ENCODE measurements around the gene PHF13. TPM values are rescaled to one million over a fixed set of nuclear protein-coding genes. Genes with fewer than 3 reads are reported as not detected.

PHF13 gene
- total and polyA plus RNA-seq, 2 experiments from 2014 or later = 11.6 to 21.3 TPM

- peaks cover 15% of the 10 kb centered on the region for H3F3A ChIP-seq (ENCODE audit: insufficient read depth)
- no peak for DNase-seq
- no peak overlapping the region for H3K27ac ChIP-seq
- no peak overlapping the region for H3K4me3 ChIP-seq
- H2AFZ ChIP-seq = no peak overlapping the region
- WGBS, 2 experiments (ENCODE audit: low coverage in 1 of 2, low lambda C conversion rate in 2 of 2, missing lambda C conversion rate in 2 of 2) = 72 to 79% methylated on average over 10 to 12 of the region's 12 CpGs
- H3K27me3 ChIP-seq (replicated peaks; ENCODE audit: insufficient read depth) = no peaks in the 10 kb centered on the region
- peaks cover 43% of the 10 kb centered on the region for H3K79me2 ChIP-seq (ENCODE audit: insufficient read depth)
- H3K4me1 ChIP-seq (ENCODE audit: insufficient read depth) = peaks cover 6% of the 10 kb centered on the region; the same call in 1 of the 2 replicates
- H3K9me2 ChIP-seq (ENCODE audit: insufficient read depth) = no peaks in the 10 kb centered on the region
- no peak overlapping the region for H3K9ac ChIP-seq
- H3K4me2 ChIP-seq (ENCODE audit: unreplicated experiment) = no peak overlapping the region
- no peaks in the 10 kb centered on the region for H4K20me1 ChIP-seq (ENCODE audit: insufficient read depth)
- TF ChIP-seq EZH2phosphoT487 (IDR thresholded peaks at IDR 0.05; ENCODE audit: insufficient read depth, low read depth) = no peak
- TF ChIP-seq EZH2 (IDR thresholded peaks at IDR 0.05; ENCODE audit: insufficient read depth, poor library complexity, severe bottlenecking) = no peak
- H3K36me3 ChIP-seq (ENCODE audit: low read depth) = no peaks in the 10 kb centered on the region; the same call in 1 of the 2 replicates
- no peaks in the 10 kb centered on the region for H3K9me3 ChIP-seq (ENCODE audit: low read depth)
- in situ Hi-C loops (cut with MboI) = no loop called here
Observed at GRCh38 chr1:6585081-6585722, 28.3 kb upstream of the PHF13 start.

- in situ Hi-C loops (cut with MboI) = no loop called here
- no peak for TF ChIP-seq EZH2 (IDR thresholded peaks at IDR 0.05; ENCODE audit: insufficient read depth, poor library complexity, severe bottlenecking)
- no peak for TF ChIP-seq EZH2phosphoT487 (IDR thresholded peaks at IDR 0.05; ENCODE audit: insufficient read depth, low read depth)
- WGBS, 2 experiments (ENCODE audit: low coverage in 1 of 2, low lambda C conversion rate in 2 of 2, missing lambda C conversion rate in 2 of 2) = 96% methylated on average over 7 of the region's 7 CpGs
- no peak overlapping the region for H3K4me2 ChIP-seq (ENCODE audit: unreplicated experiment)
- no peak overlapping the region for H3K9ac ChIP-seq
- peaks cover 22% of the 10 kb centered on the region for H3F3A ChIP-seq (ENCODE audit: insufficient read depth)
- H3K4me1 ChIP-seq (ENCODE audit: insufficient read depth) = peaks cover 4% of the 10 kb centered on the region; the same call in 1 of the 2 replicates
- no peaks in the 10 kb centered on the region for H4K20me1 ChIP-seq (ENCODE audit: insufficient read depth)
- peaks cover 4% of the 10 kb centered on the region; the same call in 1 of the 2 replicates for H3K36me3 ChIP-seq (ENCODE audit: low read depth)
- DNase-seq = no peak
- H3K9me3 ChIP-seq (ENCODE audit: low read depth) = no peaks in the 10 kb centered on the region
- H3K79me2 ChIP-seq (ENCODE audit: insufficient read depth) = peaks cover 37% of the 10 kb centered on the region
- H3K27me3 ChIP-seq (replicated peaks; ENCODE audit: insufficient read depth) = no peaks in the 10 kb centered on the region
- H3K9me2 ChIP-seq (ENCODE audit: insufficient read depth) = no peaks in the 10 kb centered on the region
- no peak overlapping the region for H2AFZ ChIP-seq
- H3K4me3 ChIP-seq = no peak overlapping the region
- no peak overlapping the region for H3K27ac ChIP-seq
Observed at GRCh38 chr1:6585841-6586240, 27.7 kb upstream of the PHF13 start.

GRCh38 chr1:6586404-6586816, 27.1 kb upstream of the PHF13 start:
- H3K4me2 ChIP-seq (ENCODE audit: unreplicated experiment) = no peak overlapping the region
- H3K79me2 ChIP-seq (ENCODE audit: insufficient read depth) = peaks cover 32% of the 10 kb centered on the region
- in situ Hi-C loops (cut with MboI) = no loop called here
- no peaks in the 10 kb centered on the region for H3K27me3 ChIP-seq (replicated peaks; ENCODE audit: insufficient read depth)
- TF ChIP-seq EZH2 (IDR thresholded peaks at IDR 0.05; ENCODE audit: insufficient read depth, poor library complexity, severe bottlenecking) (no peak), EZH2phosphoT487 (IDR thresholded peaks at IDR 0.05; ENCODE audit: insufficient read depth, low read depth) (no peak)
- H3F3A ChIP-seq (ENCODE audit: insufficient read depth) = peaks cover 23% of the 10 kb centered on the region
- H3K9me3 ChIP-seq (ENCODE audit: low read depth) = no peaks in the 10 kb centered on the region
- 77 to 82% methylated on average over 9 to 11 of the region's 11 CpGs for WGBS, 2 experiments (ENCODE audit: low coverage in 1 of 2, low lambda C conversion rate in 2 of 2, missing lambda C conversion rate in 2 of 2)
- no peaks in the 10 kb centered on the region for H4K20me1 ChIP-seq (ENCODE audit: insufficient read depth)
- no peak overlapping the region for H3K4me3 ChIP-seq
- H3K9ac ChIP-seq = no peak overlapping the region
- no peaks in the 10 kb centered on the region for H3K9me2 ChIP-seq (ENCODE audit: insufficient read depth)
- H3K4me1 ChIP-seq (ENCODE audit: insufficient read depth) = no peaks in the 10 kb centered on the region
- H3K27ac ChIP-seq = no peak overlapping the region
- H2AFZ ChIP-seq = no peak overlapping the region
- peaks cover 6% of the 10 kb centered on the region; the same call in 1 of the 2 replicates for H3K36me3 ChIP-seq (ENCODE audit: low read depth)
- no peak for DNase-seq

GRCh38 chr1:6587261-6588005, 26.1 kb upstream of the PHF13 start:
- in situ Hi-C loops (cut with MboI) = no loop called here
- no peaks in the 10 kb centered on the region for H4K20me1 ChIP-seq (ENCODE audit: insufficient read depth)
- H3K9me3 ChIP-seq (ENCODE audit: low read depth) = no peaks in the 10 kb centered on the region
- H3K4me1 ChIP-seq (ENCODE audit: insufficient read depth) = no peaks in the 10 kb centered on the region
- H3K27me3 ChIP-seq (replicated peaks; ENCODE audit: insufficient read depth) = no peaks in the 10 kb centered on the region
- DNase-seq = peak; percentile 26
- peaks cover 33% of the 10 kb centered on the region; the same call in 1 of the 2 replicates for H3K79me2 ChIP-seq (ENCODE audit: insufficient read depth)
- H3K4me3 ChIP-seq = no peak overlapping the region
- H3K36me3 ChIP-seq (ENCODE audit: low read depth) = peaks cover 6% of the 10 kb centered on the region; the same call in 1 of the 2 replicates
- TF ChIP-seq EZH2 (IDR thresholded peaks at IDR 0.05; ENCODE audit: insufficient read depth, poor library complexity, severe bottlenecking) (no peak), EZH2phosphoT487 (IDR thresholded peaks at IDR 0.05; ENCODE audit: insufficient read depth, low read depth) (no peak)
- no peaks in the 10 kb centered on the region for H3K9me2 ChIP-seq (ENCODE audit: insufficient read depth)
- no peak overlapping the region for H3K4me2 ChIP-seq (ENCODE audit: unreplicated experiment)
- H3F3A ChIP-seq (ENCODE audit: insufficient read depth) = peaks cover 23% of the 10 kb centered on the region
- WGBS, 2 experiments (ENCODE audit: low coverage in 1 of 2, low lambda C conversion rate in 2 of 2, missing lambda C conversion rate in 2 of 2) = 61 to 63% methylated on average over 13 of the region's 13 CpGs
- no peak overlapping the region for H3K9ac ChIP-seq
- no peak overlapping the region for H3K27ac ChIP-seq
- no peak overlapping the region for H2AFZ ChIP-seq
